HG03469 (cell line): ENCODE results near the gene DIP2C.
"Not testable (repeated sequence)": the region's sequence is repeated elsewhere in the genome, so short reads cannot be mapped to it uniquely, and the experiment has no call there.

Experiments used
- ATAC-seq: cut with Tn5 transposase; IDR thresholded peaks from one replicate; pipeline ENCODE4 v1.9.1; 2021; ENCODE audit warnings: mild to moderate bottlenecking, moderate library complexity, moderate number of reproducible peaks; ENCODE audit not compliant: unreplicated experiment

DIP2C gene

GRCh38 chr10:661597-662222 lies 27.8 kb downstream of the DIP2C start:
- ATAC-seq = no peak

- no peak for ATAC-seq
Measured at GRCh38 chr10:660970-661596, 28.4 kb downstream of the DIP2C start.

GRCh38 chr10:660413-660969 lies 29.0 kb downstream of the DIP2C start:
- ATAC-seq = no peak

GRCh38 chr10:659688-660141 lies 29.8 kb downstream of the DIP2C start:
- no peak for ATAC-seq

- ATAC-seq = not testable (repeated sequence)
Measured at GRCh38 chr10:657816-658350, 31.6 kb downstream of the DIP2C start.

- no peak for ATAC-seq
Measured at GRCh38 chr10:656883-657282, 32.6 kb downstream of the DIP2C start.

- no peak for ATAC-seq
Measured at GRCh38 chr10:655184-655583, 34.3 kb downstream of the DIP2C start.

GRCh38 chr10:654647-654996 lies 34.8 kb downstream of the DIP2C start:
- ATAC-seq = no peak

GRCh38 chr10:653991-654646 lies 35.3 kb downstream of the DIP2C start:
- no peak for ATAC-seq

- ATAC-seq = not testable (repeated sequence)
Measured at GRCh38 chr10:652832-653459, 36.5 kb downstream of the DIP2C start.

- no peak for ATAC-seq
Measured at GRCh38 chr10:652233-652632, 37.2 kb downstream of the DIP2C start.

- ATAC-seq = no peak
Measured at GRCh38 chr10:651692-652091, 37.8 kb downstream of the DIP2C start.

- ATAC-seq = no peak
Measured at GRCh38 chr10:650886-651615, 38.4 kb downstream of the DIP2C start.

GRCh38 chr10:650441-650851 lies 39.0 kb downstream of the DIP2C start:
- no peak for ATAC-seq

- ATAC-seq = no peak
Measured at GRCh38 chr10:649798-650440, 39.5 kb downstream of the DIP2C start.

GRCh38 chr10:649445-649797 lies 40.0 kb downstream of the DIP2C start:
- no peak for ATAC-seq

GRCh38 chr10:647019-647418 lies 42.4 kb downstream of the DIP2C start:
- not testable (repeated sequence) for ATAC-seq

GRCh38 chr10:646118-646524 lies 43.3 kb downstream of the DIP2C start:
- no peak for ATAC-seq

GRCh38 chr10:644943-645334 lies 44.5 kb downstream of the DIP2C start:
- no peak for ATAC-seq
